ENCODE data around the gene MOXD1.

- TF ChIP-seq CTCF (IDR thresholded peaks at IDR 0.05) (no peak), POLR2AphosphoS5 (IDR thresholded peaks at IDR 0.05; ENCODE audit: insufficient read depth in 1 of 2, low read depth in 1 of 2) (no peak), POLR2A (IDR thresholded peaks at IDR 0.05) (no peak)
Observed at GRCh38 chr6:132362442-132363185, 38.7 kb downstream of the MOXD1 start.

Measured in vagina (tissue), 2 donors.